IPS-20b (cell line): ENCODE measurements around the gene IFNL3.

ENCODE experiments used
- H3K27ac ChIP-seq: one replicate; pipeline ENCODE4 v1.5.1; 2013; ENCODE audit warnings: low read length
- H3K27me3 ChIP-seq: 2 replicates; pipeline ENCODE4 v1.6.1; 2013; ENCODE audit warnings: mild to moderate bottlenecking, low read length, inconsistent platforms; ENCODE audit not compliant: insufficient read depth
- H3K36me3 ChIP-seq: 2 replicates; pipeline ENCODE4 v1.6.1; 2013; ENCODE audit warnings: low read depth, mild to moderate bottlenecking, inconsistent platforms, low read length, moderate library complexity; ENCODE audit not compliant: insufficient read depth
- H3K4me1 ChIP-seq: 2 replicates; pipeline ENCODE4 v1.6.1; 2013; ENCODE audit warnings: mild to moderate bottlenecking, control low read depth, inconsistent platforms, low read length, moderate library complexity; ENCODE audit not compliant: insufficient read depth
- H3K4me3 ChIP-seq: 2 replicates; pipeline ENCODE4 v1.5.1; 2013; ENCODE audit warnings: mild to moderate bottlenecking, low read length, inconsistent platforms
- H3K9ac ChIP-seq: 2 replicates; pipeline ENCODE4 v1.6.1; 2013; ENCODE audit warnings: low read depth, mild to moderate bottlenecking, inconsistent platforms, low read length, moderate library complexity
- H3K9me3 ChIP-seq: 2 replicates; pipeline ENCODE4 v1.6.1; 2013; ENCODE audit warnings: mild to moderate bottlenecking, low read depth, low read length, inconsistent platforms; ENCODE audit not compliant: insufficient read depth

IFNL3 gene

GRCh38 chr19:39208175-39208795, 36.5 kb downstream of the IFNL3 start:
- no peaks in the 10 kb centered on the region for H3K36me3 ChIP-seq
- H3K27me3 ChIP-seq, result peaks cover 24% of the 10 kb centered on the region
- H3K4me1 ChIP-seq, result no peaks in the 10 kb centered on the region
- H3K9ac ChIP-seq, result no peak overlapping the region
- no peak overlapping the region for H3K4me3 ChIP-seq
- H3K27ac ChIP-seq, result no peak overlapping the region
- no peaks in the 10 kb centered on the region for H3K9me3 ChIP-seq

DNA sequence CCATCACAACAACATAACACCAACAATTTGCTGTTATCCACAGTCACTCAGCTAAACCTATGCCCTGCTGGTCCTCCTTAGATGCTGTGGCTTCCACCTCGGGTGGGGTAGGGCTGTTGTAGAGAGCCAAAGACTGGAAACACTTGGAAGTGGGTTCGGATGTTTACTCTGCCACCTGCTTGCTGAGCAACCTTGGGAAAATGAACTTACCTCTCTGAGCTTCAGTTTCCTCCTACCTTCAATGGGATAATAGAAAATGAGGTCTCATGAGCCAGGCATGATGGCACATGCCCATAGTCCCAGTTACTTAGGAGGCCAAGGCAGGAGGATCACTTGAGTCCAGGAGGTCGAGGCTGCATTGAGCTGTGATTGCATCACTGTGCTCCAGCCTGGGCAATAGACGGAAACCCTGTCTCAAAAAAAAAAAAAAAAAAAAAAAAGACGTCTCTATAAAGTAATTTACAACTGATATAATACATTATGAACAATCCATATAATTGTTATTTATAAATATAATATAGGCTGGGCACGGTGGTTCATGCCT, 37.4 kb downstream of the IFNL3 start:
- Histone ChIP-seq H3K9me3 (no peaks in the 10 kb centered on the region), H3K4me1 (no peaks in the 10 kb centered on the region), H3K9ac (no peak overlapping the region), H3K27me3 (peaks cover 33% of the 10 kb centered on the region), H3K36me3 (no peaks in the 10 kb centered on the region), H3K27ac (no peak overlapping the region), H3K4me3 (no peak overlapping the region)

DNA sequence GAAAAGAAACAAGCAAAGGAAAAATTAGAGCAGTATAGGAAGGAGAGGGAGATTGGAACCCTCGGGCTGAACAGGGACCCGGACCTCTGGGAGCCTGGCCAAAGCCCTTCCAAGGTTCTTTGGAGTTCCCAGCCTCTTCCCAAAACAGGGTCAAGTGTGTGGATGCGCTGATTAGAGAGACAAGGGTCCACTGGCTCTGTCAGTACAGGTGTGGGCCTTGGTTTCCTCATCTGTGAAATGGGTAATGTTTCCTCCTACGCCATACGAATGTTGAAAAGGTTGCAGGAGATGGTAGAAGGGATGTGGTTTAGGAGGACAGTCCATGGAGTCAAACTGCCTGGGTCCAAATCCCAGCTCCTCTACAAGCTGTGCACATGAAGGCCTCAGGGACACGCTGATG, 38.7 kb downstream of the IFNL3 start:
- H3K9me3 ChIP-seq, result no peaks in the 10 kb centered on the region
- H3K36me3 ChIP-seq, result no peaks in the 10 kb centered on the region
- H3K27me3 ChIP-seq, result peaks cover 44% of the 10 kb centered on the region
- H3K27ac ChIP-seq, result no peak overlapping the region
- H3K4me3 ChIP-seq, result no peak overlapping the region
- H3K9ac ChIP-seq, result no peak overlapping the region
- no peaks in the 10 kb centered on the region for H3K4me1 ChIP-seq

- H3K4me3 ChIP-seq, result no peak overlapping the region
- no peaks in the 10 kb centered on the region for H3K9me3 ChIP-seq
- no peaks in the 10 kb centered on the region for H3K4me1 ChIP-seq
- H3K36me3 ChIP-seq, result no peaks in the 10 kb centered on the region
- no peak overlapping the region for H3K9ac ChIP-seq
- H3K27ac ChIP-seq, result no peak overlapping the region
- H3K27me3 ChIP-seq, result peaks cover 51% of the 10 kb centered on the region
Measured at GRCh38 chr19:39205449-39205764, 39.4 kb downstream of the IFNL3 start.

DNA sequence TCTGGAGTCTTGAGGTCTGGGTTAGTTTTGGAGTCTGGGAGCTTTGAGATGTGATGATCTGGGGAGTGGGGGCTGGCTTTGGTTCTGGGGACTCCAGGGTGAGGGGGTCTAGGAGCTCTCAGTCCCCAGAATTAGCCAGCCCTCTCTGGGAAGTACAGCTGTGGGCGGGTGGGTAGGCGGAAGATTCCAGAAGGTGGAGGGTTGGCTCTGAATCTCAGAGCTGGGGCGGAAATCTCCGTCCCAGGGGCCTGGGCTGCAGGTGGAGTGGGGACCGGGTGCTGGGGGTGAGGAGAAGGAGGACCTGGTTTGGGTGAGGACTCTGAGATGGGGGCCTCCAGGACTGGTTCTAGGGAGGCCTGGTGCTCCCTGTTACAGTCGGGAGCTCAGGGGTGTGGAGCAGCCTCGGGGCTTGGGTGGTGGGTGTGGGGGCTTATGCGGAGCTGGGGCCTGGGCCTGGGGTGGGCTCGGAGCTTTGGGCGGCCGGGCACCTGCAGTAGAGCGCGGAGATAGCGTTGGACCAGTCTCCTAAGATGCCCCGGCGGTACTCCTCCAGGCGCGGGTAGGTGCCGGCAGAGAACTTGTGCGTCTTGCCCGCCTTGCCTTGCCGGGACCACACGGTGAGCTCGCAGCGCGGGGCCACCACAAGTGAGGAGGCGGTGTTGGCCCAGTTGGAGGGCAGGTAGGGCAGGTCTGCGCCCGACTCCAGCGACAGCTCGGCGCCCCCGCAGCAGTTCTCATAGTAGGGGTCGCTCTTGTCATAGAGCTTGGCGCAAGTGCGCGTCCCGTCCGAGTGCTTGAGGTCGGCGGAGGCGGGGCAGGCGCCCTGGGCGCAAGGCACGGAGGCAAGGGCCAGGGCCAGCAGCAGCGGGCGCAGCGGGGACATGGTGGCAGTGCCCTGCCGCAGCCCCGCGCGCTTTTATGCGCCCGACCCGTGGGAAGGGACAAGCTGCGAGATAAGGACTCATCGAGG, 41.1 kb downstream of the IFNL3 start, which contains the start of gene SYCN:
Gene SYCN (minus strand): TSS at position 892 of the 970 bp plus-strand sequence. CDS start 9 bp downstream, at position 883.
- Histone ChIP-seq H3K36me3 (no peaks in the 10 kb centered on the region), H3K9me3 (no peaks in the 10 kb centered on the region), H3K9ac (no peak within 1 kb of the TSS), H3K27me3 (peaks cover 57% of the 10 kb centered on the region), H3K27ac (no peak within 1 kb of the TSS), H3K4me1 (no peaks in the 10 kb centered on the region), H3K4me3 (no peak within 1 kb of the TSS; the same call in 1 of the 2 replicates)

- no peaks in the 10 kb centered on the region for H3K36me3 ChIP-seq
- H3K4me1 ChIP-seq, result no peaks in the 10 kb centered on the region
- H3K9me3 ChIP-seq, result no peaks in the 10 kb centered on the region
- peaks cover 64% of the 10 kb centered on the region for H3K27me3 ChIP-seq
- H3K9ac ChIP-seq, result no peak overlapping the region
- no peak overlapping the region for H3K4me3 ChIP-seq
- no peak overlapping the region for H3K27ac ChIP-seq
Measured at GRCh38 chr19:39202998-39203355, 41.8 kb downstream of the IFNL3 start.

GRCh38 chr19:39200803-39201115, 44.0 kb downstream of the IFNL3 start:
- H3K9ac ChIP-seq, result no peak overlapping the region
- peaks cover 86% of the 10 kb centered on the region for H3K27me3 ChIP-seq
- H3K4me3 ChIP-seq, result no peak overlapping the region
- peaks cover 2% of the 10 kb centered on the region; the same call in 1 of the 2 replicates for H3K4me1 ChIP-seq
- no peak overlapping the region for H3K27ac ChIP-seq
- no peaks in the 10 kb centered on the region for H3K36me3 ChIP-seq
- H3K9me3 ChIP-seq, result no peaks in the 10 kb centered on the region

DNA sequence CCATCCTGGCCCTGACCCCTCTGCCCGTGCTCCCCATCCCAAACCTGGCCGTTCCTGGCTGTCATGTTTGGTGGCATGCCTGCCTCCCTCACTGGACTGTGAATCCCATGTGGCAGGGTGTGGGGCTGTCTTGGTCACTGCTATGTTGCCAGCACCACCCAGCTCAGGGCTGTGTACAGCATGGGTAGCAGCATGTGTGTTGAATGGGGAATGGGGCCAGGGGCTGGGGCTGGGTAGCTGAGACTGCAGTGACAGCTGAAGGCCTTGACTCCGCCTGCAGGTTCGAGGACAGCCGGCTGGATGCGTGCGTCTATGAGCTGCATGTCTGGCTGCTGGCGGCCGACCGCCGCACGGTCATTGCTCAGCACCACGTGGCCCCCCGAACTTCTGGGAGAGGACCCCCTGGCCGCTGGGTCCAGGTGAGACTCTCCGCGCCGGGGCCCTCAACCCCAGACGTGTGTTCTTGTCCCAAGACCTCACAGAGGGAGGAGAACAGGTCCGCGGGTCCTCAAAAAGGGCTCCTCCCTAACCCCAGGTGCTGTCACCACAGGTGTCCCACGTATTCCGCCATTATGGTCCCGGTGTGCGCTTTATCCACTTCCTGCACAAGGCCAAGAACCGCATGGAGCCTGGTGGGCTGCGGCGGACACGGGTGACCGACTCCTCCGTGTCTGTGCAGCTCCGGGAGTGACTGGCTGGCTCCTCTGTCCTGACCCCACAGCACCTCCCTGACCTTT, 44.6 kb downstream of the IFNL3 start:
- Histone ChIP-seq H3K27me3 (peaks cover 87% of the 10 kb centered on the region), H3K9me3 (no peaks in the 10 kb centered on the region), H3K27ac (no peak overlapping the region), H3K36me3 (no peaks in the 10 kb centered on the region), H3K9ac (no peak overlapping the region), H3K4me3 (no peak overlapping the region), H3K4me1 (peaks cover 2% of the 10 kb centered on the region; the same call in 1 of the 2 replicates)

DNA sequence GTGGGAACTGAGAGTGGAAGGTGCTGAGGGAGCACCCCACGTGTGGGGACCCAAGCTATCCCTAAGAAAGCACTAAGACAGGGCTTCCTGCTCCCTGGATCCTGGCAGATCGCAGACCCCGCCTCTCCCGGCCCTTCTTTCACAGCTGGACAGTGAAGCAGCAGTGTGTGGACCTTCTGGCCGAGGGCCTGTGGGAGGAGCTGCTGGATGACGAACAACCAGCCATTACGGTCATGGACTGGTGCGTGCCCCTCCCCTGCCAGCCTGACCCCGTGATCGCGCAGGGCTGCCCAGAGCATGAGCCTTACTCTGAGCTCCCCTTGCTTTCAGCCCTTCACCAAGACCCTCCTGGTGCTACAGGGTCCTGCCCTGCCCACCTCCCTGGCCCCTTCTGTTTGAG, 45.8 kb downstream of the IFNL3 start:
- Histone ChIP-seq H3K27me3 (peaks cover 80% of the 10 kb centered on the region), H3K4me3 (no peak overlapping the region), H3K36me3 (no peaks in the 10 kb centered on the region), H3K4me1 (peaks cover 2% of the 10 kb centered on the region; the same call in 1 of the 2 replicates), H3K9me3 (no peaks in the 10 kb centered on the region), H3K27ac (no peak overlapping the region), H3K9ac (no peak overlapping the region)

DNA sequence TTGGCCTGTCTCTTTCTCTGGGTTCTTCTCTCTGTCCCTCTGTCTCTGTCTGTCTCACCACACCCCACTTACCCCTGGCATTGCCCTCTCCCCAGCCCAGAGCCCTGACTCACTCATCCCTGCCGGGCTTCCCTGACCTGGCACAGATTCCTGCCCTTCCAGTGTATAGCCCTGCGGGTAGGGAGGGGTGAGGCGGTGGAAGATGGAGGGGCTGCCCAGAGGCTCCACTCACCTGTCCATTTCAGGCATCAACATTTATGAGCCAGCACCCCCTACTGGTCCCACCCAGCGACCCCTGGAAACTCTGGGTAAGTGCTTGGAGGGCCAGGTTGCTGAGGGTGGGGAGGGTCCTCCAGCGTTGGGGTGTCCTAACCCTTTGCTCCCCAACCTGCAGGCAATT, 47.0 kb downstream of the IFNL3 start:
- Histone ChIP-seq H3K9ac (no peak overlapping the region), H3K9me3 (no peaks in the 10 kb centered on the region), H3K27me3 (peaks cover 68% of the 10 kb centered on the region), H3K4me1 (peaks cover 2% of the 10 kb centered on the region; the same call in 1 of the 2 replicates), H3K36me3 (no peaks in the 10 kb centered on the region), H3K27ac (no peak overlapping the region), H3K4me3 (no peak overlapping the region)

DNA sequence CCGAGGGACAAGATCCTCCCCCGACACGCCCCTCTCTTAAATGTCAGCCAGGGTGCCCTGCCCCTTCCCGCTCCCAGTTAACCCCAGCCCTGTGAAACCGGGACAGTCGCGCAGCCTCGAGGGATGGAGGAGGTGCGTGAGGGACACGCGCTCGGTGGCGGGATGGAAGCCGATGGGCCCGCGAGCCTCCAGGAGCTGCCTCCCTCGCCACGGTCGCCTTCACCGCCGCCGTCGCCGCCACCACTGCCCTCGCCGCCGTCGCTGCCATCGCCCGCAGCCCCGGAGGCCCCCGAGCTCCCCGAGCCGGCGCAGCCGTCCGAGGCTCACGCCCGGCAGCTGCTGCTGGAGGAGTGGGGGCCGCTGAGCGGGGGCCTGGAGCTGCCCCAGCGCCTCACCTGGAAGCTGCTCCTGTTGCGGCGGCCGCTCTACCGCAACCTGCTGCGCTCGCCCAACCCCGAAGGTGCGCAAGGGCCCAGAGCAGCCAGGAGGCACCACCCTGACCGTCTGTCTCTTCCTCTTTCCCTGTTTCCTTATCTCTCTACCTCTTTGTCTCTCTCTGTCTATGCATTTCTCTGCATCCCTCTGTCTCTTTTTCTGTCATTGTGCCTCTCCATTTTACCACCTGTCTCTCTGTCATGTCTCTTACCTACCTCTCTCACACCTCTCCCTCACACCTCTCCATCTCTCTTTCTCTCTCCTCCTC, 47.8 kb downstream of the IFNL3 start, which contains the start of gene NCCRP1:
Gene NCCRP1 (plus strand): TSS at position 105 of the 703 bp plus-strand sequence. CDS start 19 bp downstream, at position 124.
- Histone ChIP-seq H3K36me3 (no peaks in the 10 kb centered on the region), H3K27me3 (peaks cover 61% of the 10 kb centered on the region), H3K4me3 (peak within 1 kb of the TSS; percentile 49; the same call in 1 of the 2 replicates), H3K27ac (no peak within 1 kb of the TSS), H3K4me1 (peaks cover 2% of the 10 kb centered on the region; the same call in 1 of the 2 replicates), H3K9ac (no peak within 1 kb of the TSS), H3K9me3 (no peaks in the 10 kb centered on the region)
